ENCODE data around the gene IL10RA.

DNA sequence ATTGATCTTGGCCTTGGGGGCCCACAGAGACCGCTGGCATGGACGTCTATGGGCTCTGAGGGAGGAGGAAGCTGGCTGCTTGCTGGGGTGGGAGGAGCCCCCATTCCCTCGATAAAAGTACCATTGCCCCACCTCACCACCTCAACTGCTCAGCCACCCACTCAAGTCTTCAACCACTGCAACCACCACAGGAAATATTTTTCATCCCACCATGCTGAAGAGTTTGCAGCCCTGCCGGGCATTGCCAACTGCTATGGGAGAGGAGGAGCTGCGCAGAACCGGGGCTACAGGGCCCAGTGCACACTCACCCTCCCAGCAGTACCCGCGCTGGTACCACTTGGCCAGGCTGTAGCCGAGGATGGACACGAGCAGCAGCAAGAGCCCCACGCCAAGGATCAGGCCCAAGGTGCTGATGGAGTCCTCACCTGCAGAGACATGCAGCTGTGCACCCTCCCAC lies 29.2 kb downstream of the IL10RA start:
- TF ChIP-seq CTCF (IDR thresholded peaks at IDR 0.05; ENCODE audit: low read length) (no peak), EZH2 (optimal IDR thresholded peaks at IDR 0.05; ENCODE audit: low read depth, low read length) (no peak), EZH2phosphoT487 (IDR thresholded peaks at IDR 0.05; ENCODE audit: low read length) (no peak)

All from MM.1S (cell line).